AG04450 (cell line): Measurements from ENCODE around the gene DOLK. TPM values are rescaled to one million over a fixed set of nuclear protein-coding genes. Genes with fewer than 3 reads are reported as not detected.
A peak's percentile ranks its signal among the peaks of the same experiment; 100 is the strongest.

Experiments
- CTCF ChIA-PET: fragments of 300-600, 350-600 bp; formaldehyde crosslinking; extraction: SDS; loops from one replicate; lab custom pipeline; 2022; ENCODE audit warnings: antibody characterized with exemption, inconsistent platforms; lab: Charles Lee
- POLR2A ChIA-PET: fragments of 350-600 bp; formaldehyde crosslinking; extraction: SDS; loops from one replicate; lab custom pipeline; 2021; ENCODE audit warnings: antibody characterized with exemption, inconsistent platforms; lab: Yijun Ruan, JAX
- DNase-seq: peaks from one replicate; pipeline ENCODE4 v3.0.0-alpha.2; 2011; ENCODE audit warnings: low read depth, low spot score
- H3K27ac ChIP-seq: one replicate; pipeline ENCODE4 v1.5.1; 2012; ENCODE audit warnings: low read depth, low read length, control low read depth
- H3K27me3 ChIP-seq: one replicate; pipeline ENCODE4 v1.6.0; 2012; ENCODE audit warnings: low read length; ENCODE audit not compliant: control insufficient read depth, insufficient read depth
- H3K4me3 ChIP-seq: 2 replicates; pipeline ENCODE4 v1.5.1; 2011; ENCODE audit warnings: mild to moderate bottlenecking, low read depth, low read length, control low read depth
- H3K9me3 ChIP-seq: 2 replicates; pipeline ENCODE4 v1.5.1; 2012; ENCODE audit warnings: low read length; ENCODE audit not compliant: control insufficient read depth, insufficient read depth
- polyA plus RNA-seq: library from polyadenylated mRNA; depleted of rRNA; stranded (reverse); fragments of >200 nt; gene quantifications from 2 replicates; pipeline ENCODE4 v1.2.3, GENCODE V29; 2011
- TF ChIP-seq, protein P1 (sequence below): IDR thresholded peaks from 2 replicates; pipeline ENCODE4 v1.5.1; 2011; ENCODE audit warnings: low read depth, low read length, control low read depth, inconsistent platforms

The DOLK gene
- polyA plus RNA-seq, 1 experiment = 31.4 TPM

- TF ChIP-seq, protein P1, sequence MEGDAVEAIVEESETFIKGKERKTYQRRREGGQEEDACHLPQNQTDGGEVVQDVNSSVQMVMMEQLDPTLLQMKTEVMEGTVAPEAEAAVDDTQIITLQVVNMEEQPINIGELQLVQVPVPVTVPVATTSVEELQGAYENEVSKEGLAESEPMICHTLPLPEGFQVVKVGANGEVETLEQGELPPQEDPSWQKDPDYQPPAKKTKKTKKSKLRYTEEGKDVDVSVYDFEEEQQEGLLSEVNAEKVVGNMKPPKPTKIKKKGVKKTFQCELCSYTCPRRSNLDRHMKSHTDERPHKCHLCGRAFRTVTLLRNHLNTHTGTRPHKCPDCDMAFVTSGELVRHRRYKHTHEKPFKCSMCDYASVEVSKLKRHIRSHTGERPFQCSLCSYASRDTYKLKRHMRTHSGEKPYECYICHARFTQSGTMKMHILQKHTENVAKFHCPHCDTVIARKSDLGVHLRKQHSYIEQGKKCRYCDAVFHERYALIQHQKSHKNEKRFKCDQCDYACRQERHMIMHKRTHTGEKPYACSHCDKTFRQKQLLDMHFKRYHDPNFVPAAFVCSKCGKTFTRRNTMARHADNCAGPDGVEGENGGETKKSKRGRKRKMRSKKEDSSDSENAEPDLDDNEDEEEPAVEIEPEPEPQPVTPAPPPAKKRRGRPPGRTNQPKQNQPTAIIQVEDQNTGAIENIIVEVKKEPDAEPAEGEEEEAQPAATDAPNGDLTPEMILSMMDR = no peak
- H3K27me3 ChIP-seq = no peaks in the 10 kb centered on the region
- DNase-seq = no peak
- no peak overlapping the region for H3K27ac ChIP-seq
- ChIA-PET POLR2A (interaction anchor here (0.6 kb wide), 1 partner anchor 165 kb away, joined by 3 read pairs; no protein-coding TSS in a partner anchor), CTCF (interaction anchor here (0.7 kb wide), 1 partner anchor 22 kb away, joined by 4 read pairs; no protein-coding TSS in a partner anchor)
- peaks cover 9% of the 10 kb centered on the region; the same call in 1 of the 2 replicates for H3K9me3 ChIP-seq
- H3K4me3 ChIP-seq = no peak overlapping the region
These were observed 44.3 kb downstream of the DOLK start for GRCh38 chr9:128903079-128903461.

DNA sequence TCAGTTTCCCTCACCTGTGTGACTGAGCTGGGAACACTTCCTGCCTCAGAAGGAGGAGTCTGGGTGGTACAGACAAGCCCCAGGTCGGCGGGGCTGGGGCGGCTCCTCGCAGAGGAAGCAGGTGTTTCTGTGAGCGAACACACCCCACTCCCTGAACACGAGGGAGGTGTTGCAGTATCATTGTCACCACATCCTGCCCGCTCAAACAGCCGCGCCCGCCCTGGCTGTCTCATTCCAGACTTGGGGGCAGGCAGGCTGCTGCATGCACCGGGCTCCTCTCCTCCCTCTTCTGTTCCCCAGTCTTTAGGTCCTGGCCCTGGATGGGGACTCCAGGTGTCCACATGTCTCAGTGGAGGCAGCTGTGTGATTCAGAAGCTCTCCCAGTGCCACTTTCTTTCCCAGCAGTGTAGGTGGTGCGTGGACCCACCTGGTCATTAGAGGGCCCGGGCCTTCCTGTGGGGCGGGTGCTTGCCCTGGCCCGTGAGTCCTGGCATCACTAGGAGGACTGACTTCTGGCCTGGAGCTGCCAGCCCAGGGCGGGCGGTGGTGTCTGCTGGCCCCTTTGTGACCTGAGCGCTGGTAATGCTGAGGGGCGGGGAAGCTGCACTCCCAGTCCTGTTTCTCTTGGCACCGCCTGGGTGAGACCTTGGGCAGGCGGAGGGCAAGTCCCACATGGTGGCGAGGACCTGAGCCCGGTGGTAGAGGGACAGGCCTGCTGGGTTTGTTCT, 44.9 kb downstream of the DOLK start:
- CTCF ChIA-PET = no interaction called here
- H3K27me3 ChIP-seq = no peaks in the 10 kb centered on the region

GRCh38 chr9:128901822-128902221, 45.6 kb downstream of the DOLK start:
- Histone ChIP-seq H3K9me3 (no peaks in the 10 kb centered on the region; the same call in 1 of the 2 replicates), H3K27me3 (no peaks in the 10 kb centered on the region), H3K27ac (peak overlapping the region; percentile 21), H3K4me3 (no peak overlapping the region)
- TF ChIP-seq, protein P1 = no peak
- ChIA-PET CTCF (no interaction called here), POLR2A (interaction anchor here (0.6 kb wide), 1 partner anchor 18 kb away, joined by 3 read pairs; no protein-coding TSS in a partner anchor)
- DNase-seq = no peak

More for the DNA sequence above, 44.9 kb downstream of the DOLK start:
- DNase-seq = no peak
- Histone ChIP-seq H3K4me3 (no peak overlapping the region), H3K9me3 (peaks cover 4% of the 10 kb centered on the region; the same call in 1 of the 2 replicates), H3K27ac (peak overlapping the region; percentile 21)
- TF ChIP-seq, protein P1 = no peak
- POLR2A ChIA-PET = no interaction called here

GRCh38 chr9:128901379-128901778, 46.0 kb downstream of the DOLK start:
- ChIA-PET POLR2A (interaction anchor here (0.6 kb wide), 2 partner anchors 19 to 796 kb away, joined by 3 to 4 read pairs; no protein-coding TSS in a partner anchor), CTCF (interaction anchor here (0.8 kb wide), 1 partner anchor 38 kb away, joined by 3 read pairs; no protein-coding TSS in a partner anchor)
- Histone ChIP-seq H3K27me3 (no peaks in the 10 kb centered on the region), H3K4me3 (no peak overlapping the region), H3K27ac (no peak overlapping the region), H3K9me3 (no peaks in the 10 kb centered on the region; the same call in 1 of the 2 replicates)
- TF ChIP-seq, protein P1 = no peak
- no peak for DNase-seq
